ENCODE measurements around the gene BICRA.

BICRA gene

DNA sequence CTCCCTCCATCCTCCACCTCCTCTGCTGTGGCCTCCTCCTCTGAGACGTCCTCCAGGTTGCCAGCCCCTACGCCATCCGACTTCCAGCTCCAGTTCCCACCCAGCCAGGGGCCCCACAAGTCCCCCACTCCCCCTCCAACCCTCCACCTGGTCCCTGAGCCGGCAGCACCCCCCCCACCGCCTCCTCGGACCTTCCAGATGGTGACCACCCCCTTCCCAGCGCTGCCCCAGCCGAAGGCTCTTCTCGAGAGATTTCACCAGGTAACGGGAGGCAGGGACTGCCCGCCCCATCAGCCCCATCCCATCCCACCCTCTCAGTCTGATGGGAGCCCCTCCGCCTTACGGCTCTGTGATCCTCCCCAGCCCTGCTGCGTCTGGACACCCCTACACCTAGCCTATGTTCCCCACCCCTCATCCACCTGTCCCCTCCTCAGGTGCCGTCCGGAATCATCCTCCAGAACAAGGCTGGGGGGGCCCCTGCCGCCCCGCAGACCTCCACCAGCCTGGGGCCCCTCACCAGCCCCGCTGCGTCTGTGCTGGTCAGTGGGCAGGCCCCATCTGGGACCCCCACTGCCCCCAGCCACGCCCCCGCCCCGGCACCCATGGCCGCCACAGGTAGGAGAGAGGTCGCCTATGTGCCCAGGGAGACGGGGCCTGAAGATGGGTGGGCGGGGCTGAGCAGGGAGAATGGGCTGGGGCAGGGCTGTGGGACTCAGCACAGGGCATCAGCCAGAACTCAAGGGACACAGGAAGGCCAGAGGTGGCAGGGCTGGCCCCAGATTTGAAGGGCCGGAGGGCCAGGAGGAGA, 85.7 kb downstream of the BICRA start:
- DNase-seq: peak; percentile 57
- Histone ChIP-seq H3K27ac (no peak overlapping the region), H3K4me3 (ENCODE audit: low read depth, low read length) (no peak overlapping the region), H3K9me3 (ENCODE audit: severe bottlenecking) (no peaks in the 10 kb centered on the region), H3K27me3 (ENCODE audit: insufficient read depth, low read depth, severe bottlenecking) (no peaks in the 10 kb centered on the region), H3K36me3 (peaks cover 18% of the 10 kb centered on the region)
- TF ChIP-seq, protein P1, sequence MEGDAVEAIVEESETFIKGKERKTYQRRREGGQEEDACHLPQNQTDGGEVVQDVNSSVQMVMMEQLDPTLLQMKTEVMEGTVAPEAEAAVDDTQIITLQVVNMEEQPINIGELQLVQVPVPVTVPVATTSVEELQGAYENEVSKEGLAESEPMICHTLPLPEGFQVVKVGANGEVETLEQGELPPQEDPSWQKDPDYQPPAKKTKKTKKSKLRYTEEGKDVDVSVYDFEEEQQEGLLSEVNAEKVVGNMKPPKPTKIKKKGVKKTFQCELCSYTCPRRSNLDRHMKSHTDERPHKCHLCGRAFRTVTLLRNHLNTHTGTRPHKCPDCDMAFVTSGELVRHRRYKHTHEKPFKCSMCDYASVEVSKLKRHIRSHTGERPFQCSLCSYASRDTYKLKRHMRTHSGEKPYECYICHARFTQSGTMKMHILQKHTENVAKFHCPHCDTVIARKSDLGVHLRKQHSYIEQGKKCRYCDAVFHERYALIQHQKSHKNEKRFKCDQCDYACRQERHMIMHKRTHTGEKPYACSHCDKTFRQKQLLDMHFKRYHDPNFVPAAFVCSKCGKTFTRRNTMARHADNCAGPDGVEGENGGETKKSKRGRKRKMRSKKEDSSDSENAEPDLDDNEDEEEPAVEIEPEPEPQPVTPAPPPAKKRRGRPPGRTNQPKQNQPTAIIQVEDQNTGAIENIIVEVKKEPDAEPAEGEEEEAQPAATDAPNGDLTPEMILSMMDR (IDR thresholded peaks at IDR 0.05; ENCODE audit: low read depth, low read length): no peak

- H3K27ac ChIP-seq: no peak overlapping the region; the same call in 1 of the 2 replicates
- H3K27me3 ChIP-seq (ENCODE audit: insufficient read depth, low read depth, severe bottlenecking): no peaks in the 10 kb centered on the region
- no peak for DNase-seq
- TF ChIP-seq, protein P1 (IDR thresholded peaks at IDR 0.05; ENCODE audit: low read depth, low read length): no peak
- no peak overlapping the region for H3K4me3 ChIP-seq (ENCODE audit: low read depth, low read length)
- no peaks in the 10 kb centered on the region for H3K9me3 ChIP-seq (ENCODE audit: severe bottlenecking)
- H3K36me3 ChIP-seq: peaks cover 29% of the 10 kb centered on the region
Observed at GRCh38 chr19:47695533-47696262, 86.8 kb downstream of the BICRA start.

- H3K4me3 ChIP-seq (ENCODE audit: low read depth, low read length): no peak overlapping the region
- H3K36me3 ChIP-seq: peaks cover 36% of the 10 kb centered on the region
- H3K9me3 ChIP-seq (ENCODE audit: severe bottlenecking): no peaks in the 10 kb centered on the region
- no peaks in the 10 kb centered on the region for H3K27me3 ChIP-seq (ENCODE audit: insufficient read depth, low read depth, severe bottlenecking)
- DNase-seq: no peak
- no peak overlapping the region for H3K27ac ChIP-seq
- TF ChIP-seq, protein P1 (IDR thresholded peaks at IDR 0.05; ENCODE audit: low read depth, low read length): no peak
Observed at GRCh38 chr19:47696635-47697034, 87.7 kb downstream of the BICRA start.

DNA sequence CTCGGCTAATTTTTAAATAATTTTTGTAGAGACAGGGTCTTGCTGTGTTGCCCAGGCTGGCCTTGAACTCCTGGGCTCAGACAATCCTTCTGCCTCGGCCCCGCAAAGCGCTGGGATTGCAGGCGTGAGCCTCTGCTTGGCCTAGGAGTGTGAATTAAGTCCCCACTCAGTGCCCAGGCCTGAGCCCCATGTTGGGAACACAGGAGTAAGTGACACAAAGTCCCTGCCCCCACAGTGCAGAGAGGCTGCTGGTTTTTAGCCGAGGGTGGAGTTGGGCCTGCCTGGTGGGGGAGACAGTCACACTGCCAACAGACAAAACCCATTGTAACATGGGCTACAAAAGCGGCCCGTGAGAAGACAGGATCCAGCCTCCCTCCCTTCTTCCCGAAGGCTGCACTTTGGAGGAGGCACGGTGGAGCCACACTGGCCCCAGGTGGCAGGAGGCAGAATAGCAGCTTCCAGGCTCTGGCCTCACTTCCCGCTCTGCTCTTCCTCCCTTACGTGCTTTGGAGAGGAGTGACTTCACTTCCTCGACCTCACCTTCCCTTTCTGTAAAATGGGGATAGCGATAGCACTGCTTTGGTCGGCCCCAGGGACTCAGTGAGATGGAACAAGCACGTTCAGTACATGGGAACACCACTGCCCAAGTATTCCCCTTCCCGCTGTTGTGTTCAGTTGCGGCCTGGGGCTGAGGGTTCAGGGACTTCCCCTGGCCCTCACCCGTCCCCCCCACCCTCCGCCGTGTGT, 89.1 kb downstream of the BICRA start:
- no peak overlapping the region; the same call in 1 of the 2 replicates for H3K27ac ChIP-seq
- H3K36me3 ChIP-seq: peaks cover 35% of the 10 kb centered on the region

GRCh38 chr19:47698631-47699359, 89.9 kb downstream of the BICRA start:
- TF ChIP-seq, protein P1 (IDR thresholded peaks at IDR 0.05; ENCODE audit: low read depth, low read length): no peak
- Histone ChIP-seq H3K36me3 (peaks cover 38% of the 10 kb centered on the region), H3K27ac (no peak overlapping the region), H3K27me3 (ENCODE audit: insufficient read depth, low read depth, severe bottlenecking) (no peaks in the 10 kb centered on the region), H3K4me3 (ENCODE audit: low read depth, low read length) (no peak overlapping the region), H3K9me3 (ENCODE audit: severe bottlenecking) (no peaks in the 10 kb centered on the region)
- DNase-seq: no peak

More for the DNA sequence above, 89.1 kb downstream of the BICRA start:
- Histone ChIP-seq H3K27me3 (ENCODE audit: insufficient read depth, low read depth, severe bottlenecking) (no peaks in the 10 kb centered on the region), H3K4me3 (ENCODE audit: low read depth, low read length) (no peak overlapping the region), H3K9me3 (ENCODE audit: severe bottlenecking) (no peaks in the 10 kb centered on the region)
- TF ChIP-seq, protein P1 (IDR thresholded peaks at IDR 0.05; ENCODE audit: low read depth, low read length): peak; percentile 98
- peak; percentile 76 for DNase-seq

Measured in WERI-Rb-1 (cell line).